ENCODE measurements around the gene CATSPERB. TPM values are rescaled to one million over a fixed set of nuclear protein-coding genes. Genes with fewer than 3 reads are reported as not detected.

The CATSPERB gene
- total RNA-seq, 1 experiment from 2014 or later = 2.1 TPM

DNA sequence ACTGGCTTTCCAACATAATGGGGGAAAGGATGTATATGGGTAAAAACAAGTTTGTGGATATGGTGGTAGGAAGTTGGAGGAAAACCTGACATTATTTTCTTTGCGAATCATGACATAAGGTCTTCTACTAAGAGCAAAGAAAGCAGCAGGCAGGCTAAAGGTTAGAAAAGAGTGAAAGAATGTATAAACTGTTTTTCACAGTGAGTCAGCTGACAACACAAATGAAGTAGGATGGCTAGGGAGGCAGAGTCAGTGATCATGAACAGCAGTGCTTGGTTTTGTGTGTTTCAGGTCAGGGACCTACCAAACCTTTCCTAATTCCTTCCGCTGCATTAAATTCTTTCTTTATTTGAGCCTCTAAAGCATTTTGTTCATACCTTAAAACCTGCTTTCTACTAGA, 46.3 kb upstream of the CATSPERB start:
- Histone ChIP-seq H3K27me3 (replicated peaks; ENCODE audit: control insufficient read depth, insufficient read depth, low read length) (no peaks in the 10 kb centered on the region), H3K9me3 (no peaks in the 10 kb centered on the region), H3K36me3 (ENCODE audit: control insufficient read depth, insufficient read depth, low read length) (no peaks in the 10 kb centered on the region; the same call in none of the 2 replicates), H3K4me1 (peaks cover 21% of the 10 kb centered on the region), H3K4me3 (ENCODE audit: low read depth, low read length) (no peak overlapping the region)
- BruUV-seq (replicated peaks) = no TSS peak
- Mint-ChIP-seq H3K9me3 (ENCODE audit: unreplicated experiment) (peaks cover 10% of the 10 kb centered on the region), H3K36me3 (ENCODE audit: insufficient read depth, unreplicated experiment) (no peaks in the 10 kb centered on the region), H3K27ac (ENCODE audit: unreplicated experiment) (no peak overlapping the region), H3K4me3 (ENCODE audit: unreplicated experiment) (no peak overlapping the region), H3K27me3 (ENCODE audit: insufficient read depth, unreplicated experiment) (no peaks in the 10 kb centered on the region), H3K4me1 (ENCODE audit: low read depth, unreplicated experiment) (no peaks in the 10 kb centered on the region)
- no peak for DNase-seq
- intact Hi-C loops (cut with micrococcal nuclease; ENCODE audit: unreplicated experiment) = no loop called here
- ChIA-PET POLR2A (no interaction called here), CTCF (no interaction called here)
- TF ChIP-seq, protein P1, sequence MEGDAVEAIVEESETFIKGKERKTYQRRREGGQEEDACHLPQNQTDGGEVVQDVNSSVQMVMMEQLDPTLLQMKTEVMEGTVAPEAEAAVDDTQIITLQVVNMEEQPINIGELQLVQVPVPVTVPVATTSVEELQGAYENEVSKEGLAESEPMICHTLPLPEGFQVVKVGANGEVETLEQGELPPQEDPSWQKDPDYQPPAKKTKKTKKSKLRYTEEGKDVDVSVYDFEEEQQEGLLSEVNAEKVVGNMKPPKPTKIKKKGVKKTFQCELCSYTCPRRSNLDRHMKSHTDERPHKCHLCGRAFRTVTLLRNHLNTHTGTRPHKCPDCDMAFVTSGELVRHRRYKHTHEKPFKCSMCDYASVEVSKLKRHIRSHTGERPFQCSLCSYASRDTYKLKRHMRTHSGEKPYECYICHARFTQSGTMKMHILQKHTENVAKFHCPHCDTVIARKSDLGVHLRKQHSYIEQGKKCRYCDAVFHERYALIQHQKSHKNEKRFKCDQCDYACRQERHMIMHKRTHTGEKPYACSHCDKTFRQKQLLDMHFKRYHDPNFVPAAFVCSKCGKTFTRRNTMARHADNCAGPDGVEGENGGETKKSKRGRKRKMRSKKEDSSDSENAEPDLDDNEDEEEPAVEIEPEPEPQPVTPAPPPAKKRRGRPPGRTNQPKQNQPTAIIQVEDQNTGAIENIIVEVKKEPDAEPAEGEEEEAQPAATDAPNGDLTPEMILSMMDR (IDR thresholded peaks at IDR 0.05; ENCODE audit: insufficient read depth in 1 of 2, low read depth in 1 of 2, low read length in 1 of 2, severe bottlenecking in 1 of 2, unreplicated experiment in 1 of 2) = no peak

DNA sequence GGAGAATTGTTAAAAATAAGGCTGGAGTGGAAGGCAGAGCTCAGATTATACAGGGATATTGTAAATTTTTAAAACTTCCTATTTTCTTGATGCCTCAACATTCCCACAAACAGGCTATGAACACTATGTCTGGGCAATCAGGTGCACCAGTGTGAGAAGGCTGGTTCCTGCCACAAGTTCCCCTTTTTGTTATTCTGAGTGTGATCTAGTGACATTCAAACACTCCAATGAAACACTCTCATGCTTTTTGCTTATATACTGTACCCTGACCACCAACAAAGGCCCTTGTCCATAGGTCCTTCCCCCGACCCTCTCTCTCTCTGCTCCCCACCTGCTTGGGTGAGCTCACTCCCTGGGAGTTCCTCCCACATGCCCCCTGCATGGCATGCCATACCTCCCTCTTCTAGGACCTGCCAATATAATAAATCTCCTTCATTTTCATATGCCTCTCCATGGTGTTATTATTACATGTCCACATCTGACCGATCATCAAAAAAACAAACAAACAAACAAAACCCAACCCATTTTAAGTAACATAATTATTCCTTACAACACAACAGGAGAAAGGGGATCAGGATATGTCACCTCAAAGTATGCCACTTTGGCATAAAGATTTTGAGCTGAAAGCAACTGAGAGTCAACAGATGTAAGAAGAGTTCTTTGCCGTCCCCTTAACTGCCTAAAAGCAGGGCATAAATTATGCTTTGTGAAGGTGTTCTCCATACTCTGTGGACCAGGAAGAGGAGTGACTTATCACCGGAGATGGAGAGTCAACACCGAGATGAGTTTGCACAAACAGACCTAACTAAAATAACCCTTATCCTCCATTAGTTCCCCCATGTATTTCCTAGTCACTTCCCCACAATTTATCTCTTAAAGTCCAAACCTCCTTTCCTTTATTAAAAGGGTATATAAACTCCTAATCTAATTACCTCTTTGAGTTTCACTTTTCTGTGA, 42.5 kb upstream of the CATSPERB start:
- no peak overlapping the region for H3K4me3 ChIP-seq (ENCODE audit: low read depth, low read length)
- H3K4me1 ChIP-seq = no peaks in the 10 kb centered on the region; the same call in 1 of the 2 replicates
- H3K27me3 ChIP-seq (replicated peaks; ENCODE audit: control insufficient read depth, insufficient read depth, low read length) = no peaks in the 10 kb centered on the region
- Mint-ChIP-seq H3K9me3 (ENCODE audit: unreplicated experiment) (peaks cover 10% of the 10 kb centered on the region), H3K36me3 (ENCODE audit: insufficient read depth, unreplicated experiment) (no peaks in the 10 kb centered on the region), H3K27me3 (ENCODE audit: insufficient read depth, unreplicated experiment) (no peaks in the 10 kb centered on the region), H3K4me1 (ENCODE audit: low read depth, unreplicated experiment) (no peaks in the 10 kb centered on the region), H3K4me3 (ENCODE audit: unreplicated experiment) (no peak overlapping the region), H3K27ac (ENCODE audit: unreplicated experiment) (no peak overlapping the region)
- DNase-seq = no peak
- ChIA-PET CTCF (no interaction called here), POLR2A (no interaction called here)
- BruUV-seq (replicated peaks) = no TSS peak
- TF ChIP-seq, protein P1 (IDR thresholded peaks at IDR 0.05; ENCODE audit: insufficient read depth in 1 of 2, low read depth in 1 of 2, low read length in 1 of 2, severe bottlenecking in 1 of 2, unreplicated experiment in 1 of 2) = no peak
- intact Hi-C loops (cut with micrococcal nuclease; ENCODE audit: unreplicated experiment) = no loop called here
- no peaks in the 10 kb centered on the region for H3K9me3 ChIP-seq
- no peaks in the 10 kb centered on the region; the same call in 1 of the 2 replicates for H3K36me3 ChIP-seq (ENCODE audit: control insufficient read depth, insufficient read depth, low read length)

DNA sequence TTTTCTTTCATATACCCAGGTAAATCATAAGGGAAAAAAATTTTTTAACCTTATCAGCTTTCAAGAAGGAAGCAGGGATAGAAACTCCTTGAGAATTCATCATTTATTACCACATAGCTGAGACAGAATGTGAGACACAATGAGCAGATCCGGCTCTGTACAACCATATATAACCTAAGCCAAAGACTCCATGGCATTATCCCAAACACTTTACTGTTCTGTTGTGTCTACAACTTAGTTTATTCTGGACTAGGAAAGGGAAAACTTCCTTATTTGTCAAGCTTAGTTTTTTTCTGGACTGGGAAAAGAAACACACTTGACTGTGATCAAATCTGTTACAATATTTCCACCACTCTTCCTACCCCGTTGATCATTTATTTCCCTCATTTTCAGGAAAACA, 38.3 kb upstream of the CATSPERB start:
- Mint-ChIP-seq H3K9me3 (ENCODE audit: unreplicated experiment) (no peaks in the 10 kb centered on the region), H3K27me3 (ENCODE audit: insufficient read depth, unreplicated experiment) (no peaks in the 10 kb centered on the region), H3K36me3 (ENCODE audit: insufficient read depth, unreplicated experiment) (no peaks in the 10 kb centered on the region), H3K27ac (ENCODE audit: unreplicated experiment) (no peak overlapping the region), H3K4me1 (ENCODE audit: low read depth, unreplicated experiment) (no peaks in the 10 kb centered on the region), H3K4me3 (ENCODE audit: unreplicated experiment) (no peak overlapping the region)
- TF ChIP-seq, protein P1 (IDR thresholded peaks at IDR 0.05; ENCODE audit: insufficient read depth in 1 of 2, low read depth in 1 of 2, low read length in 1 of 2, severe bottlenecking in 1 of 2, unreplicated experiment in 1 of 2) = no peak
- H3K4me1 ChIP-seq = no peaks in the 10 kb centered on the region; the same call in 1 of the 2 replicates
- BruUV-seq (replicated peaks) = no TSS peak
- H3K9me3 ChIP-seq = no peaks in the 10 kb centered on the region
- H3K36me3 ChIP-seq (ENCODE audit: control insufficient read depth, insufficient read depth, low read length) = no peaks in the 10 kb centered on the region
- H3K4me3 ChIP-seq (ENCODE audit: low read depth, low read length) = no peak overlapping the region
- intact Hi-C loops (cut with micrococcal nuclease; ENCODE audit: unreplicated experiment) = no loop called here
- no peaks in the 10 kb centered on the region for H3K27me3 ChIP-seq (replicated peaks; ENCODE audit: control insufficient read depth, insufficient read depth, low read length)
- CTCF ChIA-PET = no interaction called here
- POLR2A ChIA-PET = no interaction called here
- no peak for DNase-seq

All from Caco-2 (cell line).